ENCODE measurements around the gene DNAH14.
A peak's percentile ranks its signal among the peaks of the same experiment; 100 is the strongest.

Gene DNAH14

GRCh38 chr1:225413708-225414375, 484.4 kb downstream of the DNAH14 start:
- DNase-seq = no peak

DNA sequence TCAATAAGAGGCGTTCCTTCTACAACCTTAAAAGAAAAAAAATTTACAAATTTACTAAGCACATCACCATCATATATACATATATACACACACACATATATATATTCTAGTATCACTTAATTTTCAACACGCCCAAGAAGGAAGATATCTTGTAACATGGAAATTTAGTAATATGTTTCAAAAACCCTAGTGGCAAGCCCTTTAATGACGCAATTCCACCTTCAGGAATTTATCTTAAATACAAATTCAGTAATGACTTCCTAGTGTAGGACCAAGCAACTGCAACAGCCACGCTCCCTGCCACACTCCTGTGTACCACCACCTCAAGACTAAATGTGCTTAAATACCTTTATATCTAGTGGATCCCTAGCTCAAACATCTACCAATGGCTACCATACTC, 485.8 kb downstream of the DNAH14 start:
- no peak for DNase-seq

- DNase-seq = no peak
These were observed 486.7 kb downstream of the DNAH14 start for GRCh38 chr1:225415967-225416745.

- no peak for DNase-seq
These were observed 488.6 kb downstream of the DNAH14 start for GRCh38 chr1:225418059-225418458.

DNA sequence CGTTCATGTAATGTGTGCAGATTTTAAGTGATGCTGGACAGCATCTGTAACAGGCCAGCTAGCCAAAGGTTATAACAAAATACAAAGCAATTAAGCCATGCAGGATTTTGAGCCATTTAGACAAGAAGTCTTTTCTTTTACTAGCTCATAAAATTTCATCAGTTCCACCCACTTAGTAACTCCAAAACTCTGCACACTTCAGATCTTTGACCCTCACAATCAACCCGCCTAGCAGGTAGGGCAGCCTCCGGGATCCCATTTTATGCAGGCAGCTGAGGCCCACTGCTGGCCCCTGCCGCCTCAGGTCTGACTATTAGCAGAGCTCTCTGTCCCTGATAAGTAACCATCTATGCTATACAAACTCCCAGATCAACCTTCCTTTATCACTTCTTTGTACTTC, 489.1 kb downstream of the DNAH14 start:
- DNase-seq = no peak

DNA sequence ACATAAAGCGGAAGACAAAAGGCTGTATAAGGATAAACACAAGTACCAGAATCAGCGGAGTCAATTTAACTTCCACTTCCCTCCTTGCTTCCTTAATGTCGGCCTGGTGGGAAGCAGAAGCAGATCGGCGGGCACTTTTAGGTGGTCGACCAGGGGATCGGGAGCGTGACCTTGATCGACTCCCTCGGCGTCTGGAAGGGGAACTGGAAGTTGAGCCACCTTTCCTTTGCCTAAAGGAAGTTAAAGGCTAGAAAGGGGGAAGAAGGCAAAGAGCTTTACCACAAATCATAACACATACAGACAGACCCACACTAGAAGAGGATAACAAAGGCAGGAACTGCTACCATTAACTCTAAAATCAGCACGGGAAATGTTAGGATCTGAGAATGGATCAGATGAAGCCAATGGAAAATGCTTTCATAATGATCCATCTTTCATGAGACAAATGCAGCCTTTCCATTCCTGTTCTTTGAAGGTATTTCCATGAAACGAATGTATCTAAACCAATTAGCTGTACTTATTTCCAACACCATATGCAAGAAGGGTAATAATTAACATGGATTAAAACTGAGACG, 492.6 kb downstream of the DNAH14 start:
- DNase-seq = no peak

- no peak for DNase-seq
These were observed 493.5 kb downstream of the DNAH14 start for GRCh38 chr1:225422795-225423517.

GRCh38 chr1:225423518-225423855, 494.0 kb downstream of the DNAH14 start:
- no peak for DNase-seq

DNA sequence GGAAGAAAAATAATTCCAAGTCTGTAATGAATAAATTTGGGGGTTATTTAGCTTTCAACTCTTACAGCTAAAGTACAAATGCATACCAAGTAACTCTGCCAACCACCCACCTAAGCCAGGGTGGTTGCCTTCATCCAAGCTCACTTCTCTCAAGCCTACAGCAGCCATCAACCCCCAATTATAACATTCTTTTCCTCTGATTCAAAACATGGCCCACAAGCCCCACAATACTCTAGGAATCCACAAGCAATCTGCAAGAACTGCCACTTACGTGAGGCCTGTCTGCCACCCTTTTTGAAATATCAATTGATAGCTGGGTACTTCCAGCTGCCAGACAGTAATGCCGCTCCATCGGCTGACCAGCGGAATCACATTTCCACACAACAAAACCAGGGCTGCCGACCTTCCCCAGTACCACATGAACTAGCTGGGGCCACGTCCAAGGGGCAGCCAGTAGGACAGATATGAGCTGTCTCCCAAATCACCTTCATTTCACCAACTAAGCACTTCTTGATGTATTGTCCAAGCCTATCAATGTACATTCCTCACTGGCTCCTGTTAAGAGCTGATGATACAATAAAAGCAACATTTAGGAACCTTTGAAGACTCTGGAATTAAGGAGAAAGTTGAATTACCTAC, 495.2 kb downstream of the DNAH14 start:
- no peak for DNase-seq

GRCh38 chr1:225425201-225425786, 495.8 kb downstream of the DNAH14 start:
- no peak for DNase-seq

GRCh38 chr1:225426395-225427234, 497.1 kb downstream of the DNAH14 start:
- DNase-seq = peak in 4 of 6 experiments; percentile 7 to 44 (median 32)

- no peak for DNase-seq
These were observed 498.0 kb downstream of the DNAH14 start, which contains the start of gene LBR for GRCh38 chr1:225427235-225428067. LBR (minus strand) TSS chr1:225428038; CDS start chr1:225424075, 3,963 bp downstream.

DNA sequence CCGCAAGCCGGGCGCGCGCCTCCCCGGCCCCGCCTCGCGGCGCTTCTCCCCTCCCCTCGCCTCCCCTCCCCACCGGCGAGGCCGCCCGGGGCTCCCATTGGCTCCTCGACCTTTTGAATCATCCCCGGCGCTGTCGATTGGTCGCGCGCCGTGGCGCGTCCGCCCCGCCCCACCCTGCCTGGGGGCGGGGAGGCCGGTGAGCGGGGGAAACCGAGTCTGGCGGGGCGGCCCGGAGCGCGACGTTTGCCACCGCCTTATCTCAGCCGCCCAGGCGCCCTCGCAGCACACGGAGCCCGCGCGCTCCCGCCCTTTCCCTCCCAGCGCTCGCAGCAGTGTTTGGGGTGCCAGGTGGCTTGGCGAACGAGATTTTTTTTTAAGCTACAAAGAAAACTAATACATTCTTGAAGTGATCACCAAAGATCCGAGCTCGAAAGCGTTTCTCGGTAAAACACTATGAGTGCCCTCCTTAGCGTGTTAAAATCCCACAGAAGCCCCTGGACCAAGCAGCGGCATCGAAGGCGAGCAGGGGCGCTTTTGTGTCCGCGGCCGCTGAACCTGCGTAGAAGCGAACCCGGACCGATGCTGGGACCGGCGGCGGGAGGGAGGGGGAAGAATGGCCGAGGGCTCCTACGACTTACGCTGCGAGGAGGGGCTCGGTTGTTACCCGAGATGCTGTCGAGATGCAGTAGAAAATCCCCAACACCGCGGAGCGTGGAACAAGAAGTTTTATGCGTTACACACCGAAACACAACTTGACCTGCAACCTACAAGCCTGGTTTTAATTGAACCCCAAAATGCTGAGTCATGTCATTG, 498.8 kb downstream of the DNAH14 start:
- DNase-seq = peak; percentile 84 to 93 (median 90)

GRCh38 chr1:225428881-225429455, 499.5 kb downstream of the DNAH14 start:
- no peak for DNase-seq

DNA sequence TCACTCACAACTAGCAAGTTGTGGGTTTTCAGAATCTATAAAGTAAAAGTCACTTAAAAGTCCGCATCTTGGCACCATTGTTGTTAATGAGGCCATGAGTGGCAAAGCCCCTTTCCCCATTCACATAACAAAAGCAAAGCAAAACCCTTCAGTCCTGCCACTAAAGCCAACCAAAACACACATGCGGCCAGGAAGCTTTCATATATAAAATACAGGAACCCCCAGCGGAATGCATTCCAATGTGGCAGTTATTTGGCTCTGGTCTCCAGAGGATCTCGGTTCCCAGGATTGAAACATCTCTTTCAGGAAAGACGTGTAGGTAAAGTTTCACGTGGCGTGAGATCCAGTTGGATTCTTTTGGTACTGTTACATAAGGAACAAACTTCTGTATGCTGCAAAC, 500.8 kb downstream of the DNAH14 start:
- DNase-seq = no peak

- DNase-seq = no peak
These were observed 501.8 kb downstream of the DNAH14 start for GRCh38 chr1:225431081-225431863.

DNA sequence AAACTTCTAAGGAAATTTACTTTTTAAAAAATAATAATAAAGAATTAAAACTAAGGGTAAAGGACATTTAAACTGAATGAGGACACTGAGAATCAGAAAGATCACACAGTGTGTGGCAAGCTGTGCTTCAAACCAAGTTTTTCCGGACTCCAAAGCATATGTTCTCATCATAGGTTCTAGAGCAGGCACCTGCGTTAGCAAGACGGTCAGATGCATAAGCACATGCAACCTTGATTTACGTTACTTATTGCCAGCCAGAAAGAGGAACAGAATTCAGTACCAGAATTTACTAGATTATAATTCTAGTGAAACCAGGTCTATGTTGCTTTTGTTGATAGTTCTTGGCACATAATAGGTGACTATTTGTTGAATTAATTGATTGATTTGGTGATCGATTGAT, 504.6 kb downstream of the DNAH14 start:
- DNase-seq = no peak

DNA sequence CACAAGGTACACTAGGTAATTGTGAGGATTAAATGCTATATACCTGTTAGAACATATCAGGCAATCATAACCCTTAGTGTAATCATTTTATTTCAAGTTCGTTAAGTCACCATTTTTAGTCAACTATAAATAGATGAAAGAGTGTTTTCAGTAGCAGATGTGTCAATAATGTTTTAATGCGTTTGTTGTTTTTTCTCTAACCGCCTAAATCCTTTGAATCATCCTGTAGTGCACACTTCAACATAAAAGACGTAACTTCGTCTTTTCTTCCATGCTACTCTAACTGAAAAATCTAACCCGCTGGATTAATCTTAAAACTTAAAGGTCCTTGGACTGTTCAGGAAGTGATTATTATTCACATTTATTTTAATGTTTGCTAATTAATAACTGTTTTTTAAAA, 505.6 kb downstream of the DNAH14 start:
- DNase-seq = no peak

DNA sequence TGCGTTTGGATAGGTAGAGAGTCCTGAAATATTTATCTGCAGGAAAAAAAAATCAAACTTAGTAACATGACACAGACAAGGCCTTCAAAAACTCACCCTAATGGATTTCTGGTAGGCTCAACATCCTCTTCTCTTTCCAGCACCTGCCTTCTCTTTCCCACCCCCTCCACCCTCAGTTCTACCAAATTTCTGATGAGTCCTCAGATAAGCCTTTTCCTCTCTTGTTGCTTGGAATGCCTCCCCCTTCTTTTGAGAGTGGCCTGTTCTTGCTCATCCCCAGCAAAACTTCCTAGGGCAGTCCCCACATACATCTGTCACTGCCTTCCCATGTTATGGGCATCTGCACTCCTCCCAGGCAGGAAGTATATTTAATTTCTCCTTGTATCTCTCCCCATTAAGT, 506.0 kb downstream of the DNAH14 start:
- DNase-seq = no peak

Measured in stimulated activated naive CD4-positive, alpha-beta T cell (primary cell).